GM12892 (cell line): ENCODE data around the gene CCDC136.

Source experiments
- POLR2A ChIP-seq: IDR thresholded peaks from 2 replicates; pipeline ENCODE4 v1.6.1; 2011; ENCODE audit warnings: low read depth, low read length, control low read depth
- TAF1 ChIP-seq: IDR thresholded peaks from 2 replicates; pipeline ENCODE4 v1.6.1; 2011; ENCODE audit warnings: low read depth, mild to moderate bottlenecking, control low read depth, low read length, borderline replicate concordance

- no peak for TF ChIP-seq POLR2A
- TF ChIP-seq TAF1: no peak
These were observed 62.6 kb downstream of the CCDC136 start for GRCh38 chr7:128854396-128854795.
